Measurements from ENCODE around the gene NUDT5.

Gene NUDT5

DNA sequence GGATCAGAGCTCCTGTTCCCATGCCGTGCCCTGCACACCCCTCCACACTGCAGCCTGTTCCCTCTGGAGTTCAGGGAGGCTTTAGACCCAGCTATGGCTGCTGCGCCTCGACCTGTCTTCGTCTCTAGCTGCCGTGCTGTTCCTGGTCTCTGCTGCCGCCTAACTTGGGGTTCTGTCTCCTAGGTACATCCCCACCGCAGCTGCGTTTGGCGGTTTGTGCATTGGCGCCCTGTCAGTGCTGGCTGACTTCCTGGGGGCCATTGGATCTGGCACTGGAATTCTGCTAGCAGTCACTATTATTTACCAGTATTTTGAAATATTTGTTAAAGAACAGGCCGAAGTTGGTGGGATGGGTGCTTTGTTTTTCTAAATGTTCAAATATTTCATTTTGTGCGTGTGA lies 31.6 kb downstream of the NUDT5 start:
- Histone ChIP-seq H3K4me3 (ENCODE audit: low read length in 2 of 2) (no peak overlapping the region), H3K9ac (ENCODE audit: low read length in 2 of 2) (no peak overlapping the region), H3K4me1 (ENCODE audit: control insufficient read depth, insufficient read depth, low read length) (no peaks in the 10 kb centered on the region), H3K9me3 (ENCODE audit: control insufficient read depth in 2 of 2, low read length in 2 of 2) (no peaks in the 10 kb centered on the region), H3K36me3 (ENCODE audit: control insufficient read depth in 2 of 2, insufficient read depth in 2 of 2, low read length in 2 of 2) (peaks cover 44 to 47% of the 10 kb centered on the region in 2 donors), H3K27ac (ENCODE audit: low read length) (no peak overlapping the region), H3K27me3 (ENCODE audit: control insufficient read depth in 1 of 2, insufficient read depth in 2 of 2, low read length in 2 of 2) (no peaks in the 10 kb centered on the region)

DNA sequence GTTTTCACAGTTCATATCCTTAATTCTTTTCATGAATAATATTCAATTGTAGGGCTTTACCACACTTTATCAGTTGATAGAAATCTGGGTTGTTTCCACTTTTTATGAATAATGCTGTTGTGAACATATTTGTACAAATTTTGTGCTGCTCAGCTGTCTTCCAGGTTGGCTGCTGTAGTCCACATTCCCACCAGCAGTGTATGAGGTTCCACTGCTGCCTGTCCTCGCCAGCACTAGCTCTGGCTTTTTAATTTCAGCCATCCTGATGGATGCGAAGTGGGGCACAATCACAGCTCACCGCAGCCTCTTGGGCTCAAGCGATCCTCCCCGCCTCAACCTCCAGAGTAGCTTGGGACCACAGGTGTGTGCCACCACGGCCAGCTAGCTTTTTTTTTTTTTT lies 32.8 kb downstream of the NUDT5 start:
- Histone ChIP-seq H3K27ac (ENCODE audit: low read length) (no peak overlapping the region), H3K4me1 (ENCODE audit: control insufficient read depth, insufficient read depth, low read length) (no peaks in the 10 kb centered on the region), H3K36me3 (ENCODE audit: control insufficient read depth in 2 of 2, insufficient read depth in 2 of 2, low read length in 2 of 2) (peaks cover 41 to 47% of the 10 kb centered on the region in 2 donors), H3K9me3 (ENCODE audit: control insufficient read depth in 2 of 2, low read length in 2 of 2) (no peaks in the 10 kb centered on the region), H3K27me3 (ENCODE audit: control insufficient read depth in 1 of 2, insufficient read depth in 2 of 2, low read length in 2 of 2) (no peaks in the 10 kb centered on the region), H3K9ac (ENCODE audit: low read length in 2 of 2) (no peak overlapping the region), H3K4me3 (ENCODE audit: low read length in 2 of 2) (no peak overlapping the region)

DNA sequence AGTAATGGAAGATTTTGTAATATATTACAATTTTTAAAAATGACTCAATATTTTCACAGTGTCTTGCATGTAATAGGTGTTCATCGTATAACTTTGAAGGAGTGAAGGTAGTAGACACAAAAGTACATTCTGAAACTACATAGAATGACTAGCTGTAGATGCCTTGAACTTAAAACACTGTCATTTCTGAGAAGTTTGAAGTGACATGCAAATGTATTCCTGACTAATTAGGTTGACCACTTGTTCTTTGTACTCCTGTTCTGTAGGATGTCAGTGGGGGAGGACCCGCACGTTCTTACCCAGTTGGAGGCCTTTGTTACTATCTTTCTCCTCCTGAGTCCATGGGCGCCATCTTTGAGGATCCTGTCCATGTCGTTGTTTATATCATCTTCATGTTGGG lies 35.0 kb downstream of the NUDT5 start:
- H3K9ac ChIP-seq (ENCODE audit: low read length in 2 of 2) = no peak overlapping the region
- H3K36me3 ChIP-seq (ENCODE audit: control insufficient read depth in 2 of 2, insufficient read depth in 2 of 2, low read length in 2 of 2) = peaks cover 35 to 38% of the 10 kb centered on the region in 2 donors
- H3K9me3 ChIP-seq (ENCODE audit: control insufficient read depth in 2 of 2, low read length in 2 of 2) = no peaks in the 10 kb centered on the region
- no peaks in the 10 kb centered on the region for H3K27me3 ChIP-seq (ENCODE audit: control insufficient read depth in 1 of 2, insufficient read depth in 2 of 2, low read length in 2 of 2)
- no peak overlapping the region for H3K27ac ChIP-seq (ENCODE audit: low read length)
- no peak overlapping the region for H3K4me3 ChIP-seq (ENCODE audit: low read length in 2 of 2)
- no peaks in the 10 kb centered on the region for H3K4me1 ChIP-seq (ENCODE audit: control insufficient read depth, insufficient read depth, low read length)

DNA sequence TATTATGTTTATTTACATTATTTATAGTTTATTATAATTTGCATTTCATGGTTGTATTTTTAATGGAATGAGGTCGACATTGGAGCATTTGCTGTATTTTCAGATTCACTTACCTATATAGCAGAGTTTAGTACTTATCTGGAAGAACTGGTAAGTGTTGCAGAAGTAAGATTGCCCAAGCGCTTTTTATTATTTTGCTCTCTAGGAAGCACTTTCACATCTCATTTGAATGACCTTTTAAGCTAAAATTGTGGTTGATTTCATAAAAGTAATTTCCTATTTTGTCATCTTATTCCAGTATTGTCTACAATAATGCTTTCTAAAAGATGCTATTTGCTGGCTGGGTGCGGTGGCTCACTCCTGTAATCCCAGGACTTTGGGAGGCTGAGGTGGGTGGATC lies 37.6 kb downstream of the NUDT5 start:
- Histone ChIP-seq H3K27ac (ENCODE audit: low read length) (no peak overlapping the region), H3K4me3 (ENCODE audit: low read length in 2 of 2) (no peak overlapping the region), H3K27me3 (ENCODE audit: control insufficient read depth in 1 of 2, insufficient read depth in 2 of 2, low read length in 2 of 2) (no peaks in the 10 kb centered on the region), H3K36me3 (ENCODE audit: control insufficient read depth in 2 of 2, insufficient read depth in 2 of 2, low read length in 2 of 2) (peaks cover 29 to 42% of the 10 kb centered on the region in 2 donors), H3K9ac (ENCODE audit: low read length in 2 of 2) (no peak overlapping the region), H3K9me3 (ENCODE audit: control insufficient read depth in 2 of 2, low read length in 2 of 2) (no peaks in the 10 kb centered on the region), H3K4me1 (ENCODE audit: control insufficient read depth, insufficient read depth, low read length) (no peaks in the 10 kb centered on the region)

DNA sequence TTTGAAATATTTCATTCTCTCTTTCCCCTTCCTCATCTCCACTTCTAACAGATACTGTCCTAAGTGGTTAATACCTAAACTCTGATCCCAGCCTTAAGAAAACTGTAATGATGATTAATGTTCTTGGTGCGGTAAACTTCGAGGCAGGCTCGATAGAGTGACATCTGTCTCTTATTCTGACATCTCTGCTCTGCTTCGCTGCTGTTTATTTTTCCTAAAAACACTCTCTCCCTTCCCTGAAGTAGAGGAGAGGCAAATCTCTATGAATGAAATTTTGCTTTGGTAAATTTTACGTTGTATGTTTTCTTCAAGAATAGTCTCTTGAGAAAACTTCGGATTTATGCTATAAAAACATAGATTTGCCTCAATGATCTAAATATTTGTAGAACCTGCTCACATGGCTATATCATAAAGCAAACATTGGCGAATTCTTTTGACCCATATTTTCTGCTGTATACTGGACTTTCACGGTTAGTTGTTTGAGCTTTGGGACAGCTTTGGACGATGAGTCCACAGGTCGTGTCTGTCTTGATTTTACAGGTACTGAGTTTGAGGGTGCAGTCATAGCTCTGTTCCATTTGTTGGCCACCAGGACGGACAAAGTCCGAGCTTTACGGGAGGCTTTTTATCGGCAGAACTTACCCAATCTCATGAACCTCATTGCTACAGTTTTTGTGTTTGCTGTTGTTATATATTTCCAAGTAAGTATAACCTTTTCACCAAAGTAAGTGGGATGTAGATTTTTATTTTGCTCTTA lies 39.1 kb downstream of the NUDT5 start:
- Histone ChIP-seq H3K9ac (ENCODE audit: low read length in 2 of 2) (no peak overlapping the region), H3K36me3 (ENCODE audit: control insufficient read depth in 2 of 2, insufficient read depth in 2 of 2, low read length in 2 of 2) (peaks cover 16 to 28% of the 10 kb centered on the region in 2 donors), H3K27ac (ENCODE audit: low read length) (no peak overlapping the region)

DNA sequence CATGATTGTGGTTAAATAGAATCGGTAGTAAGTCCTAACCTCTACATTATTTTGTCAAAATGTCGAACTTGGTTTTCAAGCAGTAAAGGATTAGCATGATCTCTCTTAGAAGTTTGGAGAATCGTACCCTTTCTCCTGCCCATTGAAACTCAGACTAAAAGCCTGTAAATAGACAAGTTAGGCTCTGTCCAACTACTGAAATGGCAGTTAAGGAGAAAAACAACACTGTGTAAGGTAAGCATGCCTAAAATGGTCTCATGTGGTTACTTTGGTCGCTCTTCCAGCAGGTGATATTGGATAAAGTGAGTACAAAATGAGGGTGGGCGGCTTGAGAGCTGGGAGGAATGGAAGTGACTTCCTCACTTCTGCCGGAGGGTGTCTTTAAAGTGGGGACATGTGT lies 41.2 kb downstream of the NUDT5 start:
- Histone ChIP-seq H3K27me3 (ENCODE audit: control insufficient read depth in 1 of 2, insufficient read depth in 2 of 2, low read length in 2 of 2) (no peaks in the 10 kb centered on the region), H3K9me3 (ENCODE audit: control insufficient read depth in 2 of 2, low read length in 2 of 2) (no peaks in the 10 kb centered on the region), H3K9ac (ENCODE audit: low read length in 2 of 2) (no peak overlapping the region), H3K36me3 (ENCODE audit: control insufficient read depth in 2 of 2, insufficient read depth in 2 of 2, low read length in 2 of 2) (peaks cover 11 to 29% of the 10 kb centered on the region in 2 donors), H3K4me3 (ENCODE audit: low read length in 2 of 2) (no peak overlapping the region), H3K4me1 (ENCODE audit: control insufficient read depth, insufficient read depth, low read length) (no peaks in the 10 kb centered on the region), H3K27ac (ENCODE audit: low read length) (no peak overlapping the region)

More for the DNA sequence above, 39.1 kb downstream of the NUDT5 start:
- no peaks in the 10 kb centered on the region for H3K27me3 ChIP-seq (ENCODE audit: control insufficient read depth in 1 of 2, insufficient read depth in 2 of 2, low read length in 2 of 2)
- H3K9me3 ChIP-seq (ENCODE audit: control insufficient read depth in 2 of 2, low read length in 2 of 2) = no peaks in the 10 kb centered on the region
- no peak overlapping the region for H3K4me3 ChIP-seq (ENCODE audit: low read length in 2 of 2)
- no peaks in the 10 kb centered on the region for H3K4me1 ChIP-seq (ENCODE audit: control insufficient read depth, insufficient read depth, low read length)

DNA sequence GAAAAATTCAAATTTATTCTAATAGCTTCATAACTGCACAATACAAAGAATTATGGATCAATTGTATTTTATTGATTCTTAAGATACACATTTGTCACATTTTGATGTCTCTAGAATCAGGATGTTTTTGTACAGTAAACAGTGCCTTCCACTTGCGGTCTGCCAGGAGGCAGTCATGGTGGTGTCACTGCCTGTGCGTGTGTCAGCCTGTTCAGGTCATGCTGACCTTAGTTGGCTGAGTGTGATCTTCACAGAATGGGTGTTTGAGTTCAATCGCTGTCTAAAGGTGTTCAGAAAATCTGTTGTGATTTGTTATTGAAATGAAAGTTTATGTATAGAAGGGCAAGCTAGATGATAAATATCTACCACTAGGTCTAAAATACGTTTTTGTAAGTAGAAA lies 45.5 kb downstream of the NUDT5 start:
- H3K27me3 ChIP-seq (ENCODE audit: control insufficient read depth in 1 of 2, insufficient read depth in 2 of 2, low read length in 2 of 2) = no peaks in the 10 kb centered on the region
- H3K9me3 ChIP-seq (ENCODE audit: control insufficient read depth in 2 of 2, low read length in 2 of 2) = no peaks in the 10 kb centered on the region
- no peaks in the 10 kb centered on the region for H3K4me1 ChIP-seq (ENCODE audit: control insufficient read depth, insufficient read depth, low read length)
- H3K9ac ChIP-seq (ENCODE audit: low read length in 2 of 2) = no peak overlapping the region
- H3K36me3 ChIP-seq (ENCODE audit: control insufficient read depth in 2 of 2, insufficient read depth in 2 of 2, low read length in 2 of 2) = peaks cover 7 to 21% of the 10 kb centered on the region in 2 donors
- no peak overlapping the region for H3K27ac ChIP-seq (ENCODE audit: low read length)
- H3K4me3 ChIP-seq (ENCODE audit: low read length in 2 of 2) = no peak overlapping the region

DNA sequence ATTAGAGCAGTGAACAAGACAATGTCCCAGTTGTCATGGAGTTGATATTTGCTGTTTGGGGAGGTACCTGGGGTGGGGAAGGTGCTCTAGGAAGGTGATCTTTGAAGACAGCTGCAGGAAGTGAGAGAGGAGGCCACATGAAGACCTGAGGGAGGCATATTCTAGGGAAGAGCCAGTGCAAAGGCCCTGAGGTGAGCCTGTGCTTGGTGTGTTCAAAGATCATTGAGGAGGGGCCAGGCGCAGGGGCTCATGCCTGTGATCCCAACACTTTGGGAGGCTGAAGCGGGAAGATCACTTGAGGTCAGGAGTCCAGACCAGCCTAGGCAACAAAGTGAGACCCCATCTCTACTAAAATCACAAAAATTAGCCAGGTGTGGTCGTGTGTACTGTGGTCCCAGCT lies 51.2 kb downstream of the NUDT5 start:
- Histone ChIP-seq H3K27me3 (ENCODE audit: control insufficient read depth in 1 of 2, insufficient read depth in 2 of 2, low read length in 2 of 2) (no peaks in the 10 kb centered on the region), H3K27ac (ENCODE audit: low read length) (no peak overlapping the region), H3K4me1 (ENCODE audit: control insufficient read depth, insufficient read depth, low read length) (no peaks in the 10 kb centered on the region), H3K4me3 (ENCODE audit: low read length in 2 of 2) (no peak overlapping the region), H3K9me3 (ENCODE audit: control insufficient read depth in 2 of 2, low read length in 2 of 2) (no peaks in the 10 kb centered on the region), H3K36me3 (ENCODE audit: control insufficient read depth in 2 of 2, insufficient read depth in 2 of 2, low read length in 2 of 2) (peaks cover 25 to 26% of the 10 kb centered on the region in 2 donors), H3K9ac (ENCODE audit: low read length in 2 of 2) (no peak overlapping the region)

DNA sequence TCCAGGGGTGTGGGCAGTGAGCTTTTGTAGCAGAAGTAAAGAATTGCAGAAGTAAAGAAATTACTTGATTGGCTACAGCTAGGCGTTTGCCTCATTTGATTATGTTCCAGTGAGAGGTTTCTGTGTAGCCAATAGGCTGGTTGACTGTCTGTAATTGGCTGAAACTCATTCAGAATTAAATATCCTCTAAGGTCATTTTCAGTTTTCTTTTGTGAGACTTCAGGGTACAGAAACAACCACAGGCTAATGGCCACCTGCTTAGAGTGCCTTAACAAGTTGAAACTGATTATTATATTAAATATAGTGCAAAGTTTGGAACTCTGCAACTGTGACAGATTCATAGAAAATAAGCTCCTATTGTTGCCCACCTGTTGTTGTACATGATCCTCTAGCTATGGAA lies 55.7 kb downstream of the NUDT5 start:
- Histone ChIP-seq H3K27ac (ENCODE audit: low read length) (no peak overlapping the region), H3K4me3 (ENCODE audit: low read length in 2 of 2) (no peak overlapping the region), H3K36me3 (ENCODE audit: control insufficient read depth in 2 of 2, insufficient read depth in 2 of 2, low read length in 2 of 2) (peaks cover 36 to 37% of the 10 kb centered on the region in 2 donors), H3K4me1 (ENCODE audit: control insufficient read depth, insufficient read depth, low read length) (no peaks in the 10 kb centered on the region), H3K27me3 (ENCODE audit: control insufficient read depth in 1 of 2, insufficient read depth in 2 of 2, low read length in 2 of 2) (no peaks in the 10 kb centered on the region), H3K9ac (ENCODE audit: low read length in 2 of 2) (no peak overlapping the region), H3K9me3 (ENCODE audit: control insufficient read depth in 2 of 2, low read length in 2 of 2) (no peaks in the 10 kb centered on the region)

DNA sequence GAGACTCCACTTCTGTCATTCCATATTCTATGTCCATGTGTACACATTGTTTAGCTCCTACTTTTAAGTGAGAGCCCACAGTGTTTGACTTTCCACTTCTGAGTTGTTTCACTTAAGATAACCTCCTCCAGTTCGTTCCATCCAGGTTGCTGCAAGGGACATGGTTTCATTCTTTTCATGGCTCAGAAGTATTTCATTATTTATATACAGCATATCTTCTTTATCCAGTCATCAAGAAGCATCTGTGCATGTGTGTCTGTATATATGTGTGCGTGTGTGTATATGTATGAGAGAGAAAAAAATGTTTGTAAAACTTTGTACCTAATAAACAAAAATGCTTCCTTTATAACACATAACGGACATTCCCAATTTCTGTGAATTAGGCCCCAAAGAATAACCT lies 60.1 kb downstream of the NUDT5 start:
- Histone ChIP-seq H3K36me3 (ENCODE audit: control insufficient read depth in 2 of 2, insufficient read depth in 2 of 2, low read length in 2 of 2) (peaks cover 16 to 19% of the 10 kb centered on the region in 2 donors), H3K4me1 (ENCODE audit: control insufficient read depth, insufficient read depth, low read length) (peaks cover 2% of the 10 kb centered on the region), H3K9me3 (ENCODE audit: control insufficient read depth in 2 of 2, low read length in 2 of 2) (no peaks in the 10 kb centered on the region), H3K9ac (ENCODE audit: low read length in 2 of 2) (no peak overlapping the region), H3K27ac (ENCODE audit: low read length) (no peak overlapping the region), H3K4me3 (ENCODE audit: low read length in 2 of 2) (no peak overlapping the region), H3K27me3 (ENCODE audit: control insufficient read depth in 1 of 2, insufficient read depth in 2 of 2, low read length in 2 of 2) (no peaks in the 10 kb centered on the region)

DNA sequence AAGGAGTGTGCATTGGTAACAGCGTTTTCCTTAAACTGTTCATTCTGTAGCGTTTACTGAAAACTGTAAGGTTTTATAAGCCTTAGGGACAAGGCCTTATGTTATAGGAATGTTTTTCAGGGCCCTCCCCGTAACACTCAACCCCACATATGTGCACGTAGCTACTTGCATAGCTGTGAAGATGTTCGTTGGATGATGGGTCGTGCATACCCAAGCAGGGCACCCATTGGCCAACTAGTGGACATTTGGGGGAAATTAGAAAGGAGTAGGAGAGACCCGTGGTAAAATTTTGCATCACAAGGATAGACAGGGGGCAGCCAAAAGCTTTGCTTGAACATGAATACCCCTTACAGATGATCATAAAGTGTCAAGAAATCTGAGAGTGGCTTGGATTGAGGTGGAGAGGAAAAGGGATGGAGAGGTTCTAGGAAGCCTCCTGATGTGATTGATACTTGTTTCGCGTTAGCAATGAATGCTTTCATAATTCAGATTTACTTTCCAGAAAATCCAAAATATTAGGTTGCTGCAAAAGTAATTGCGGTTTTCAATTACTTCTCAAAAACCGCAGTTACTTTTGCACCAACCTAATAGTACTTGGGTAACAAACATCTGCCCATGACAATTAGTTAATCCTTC lies 65.3 kb downstream of the NUDT5 start:
- Histone ChIP-seq H3K4me1 (ENCODE audit: control insufficient read depth, insufficient read depth, low read length) (peaks cover 6% of the 10 kb centered on the region), H3K27ac (ENCODE audit: low read length) (peak overlapping the region; percentile 55), H3K9ac (ENCODE audit: low read length in 2 of 2) (peak overlapping the region; percentile 50 to 73), H3K27me3 (ENCODE audit: control insufficient read depth in 1 of 2, insufficient read depth in 2 of 2, low read length in 2 of 2) (no peaks in the 10 kb centered on the region), H3K9me3 (ENCODE audit: control insufficient read depth in 2 of 2, low read length in 2 of 2) (no peaks in the 10 kb centered on the region), H3K36me3 (ENCODE audit: control insufficient read depth in 2 of 2, insufficient read depth in 2 of 2, low read length in 2 of 2) (peaks cover 2 to 4% of the 10 kb centered on the region in 2 donors), H3K4me3 (ENCODE audit: low read length in 2 of 2) (peak overlapping the region; percentile 82 to 88)
